HCT116 (cell line): ENCODE measurements around the gene GRIA4. TPM values are rescaled to one million over a fixed set of nuclear protein-coding genes. Genes with fewer than 3 reads are reported as not detected.

Experiments used
- ATAC-seq: fragments of 200-7000 bp; cut with Tn5 transposase; 2 replicates; pipeline ENCODE4 v1.9.1; 2020; ENCODE audit warnings: mild to moderate bottlenecking, moderate library complexity
- BruUV-seq: library from RNA; stranded (reverse); fragments of 400-500 nt; replicated peaks from 2 replicates; lab custom pipeline; 2021; lab: Mats Ljungman, UMichigan
- CTCF ChIA-PET: fragments of 300-600 bp; sonication (Branson Sonifier 250); formaldehyde crosslinking; loops from one replicate; lab custom pipeline; 2021; ENCODE audit warnings: antibody characterized with exemption; lab: Charles Lee
- POLR2A ChIA-PET: fragments of 300-600, 350-600 bp; sonication (Branson Sonifier 250); formaldehyde crosslinking; loops from one replicate; lab custom pipeline; 2021; ENCODE audit warnings: antibody characterized with exemption; lab: Charles Lee
- RAD21 ChIA-PET, 2 experiments: fragments of 300-600 bp; sonication (Branson Sonifier 250); formaldehyde crosslinking; loops; one replicate each; lab custom pipeline; 2023; ENCODE audit warnings: low total read pairs in 2 of 2; ENCODE audit not compliant: uncharacterized antibody in 2 of 2, unreplicated experiment in 2 of 2, low non-redundant PET in 1 of 2; lab: Charles Lee
- DNase-seq: peaks from one replicate; pipeline ENCODE4 v3.0.0-alpha.2; 2010; ENCODE audit warnings: low read depth, low spot score
- H2AFZ ChIP-seq: fragments of 200-600 bp; shearing (Covaris generic), sonication (generic); 2 replicates; pipeline ENCODE4 v1.6.1; 2017; ENCODE audit warnings: low read depth, mixed run types, mixed read lengths, antibody characterized with exemption, low read length; ENCODE audit not compliant: poor library complexity, severe bottlenecking
- H3K27ac ChIP-seq: 2 replicates; pipeline ENCODE4 v1.5.1; 2012; ENCODE audit warnings: low read depth, low read length
- H3K27me3 ChIP-seq: fragments of 200-600 bp; sonication (generic); 2 replicates; pipeline ENCODE4 v1.6.1; 2016; ENCODE audit warnings: mixed run types, low read length, mixed read lengths; ENCODE audit not compliant: insufficient read depth
- H3K36me3 ChIP-seq, 2 experiments: fragments of 200-500 bp in 1 of 2; fragments of 200-600 bp in 1 of 2; sonication (Bioruptor generic) in 1 of 2; sonication (generic) in 1 of 2; 2 replicates each; pipeline versions ENCODE4 v1.5.1 to v1.6.1; 2014 to 2016; ENCODE audit warnings: low read length in 2 of 2, inconsistent platforms in 1 of 2, mixed read lengths in 1 of 2, mixed run types in 1 of 2; ENCODE audit not compliant: insufficient read depth in 2 of 2, control insufficient read depth in 1 of 2
- H3K4me1 ChIP-seq, 2 experiments: fragments of 200-600 bp in 1 of 2; sonication (generic) in 1 of 2; 2 replicates each; pipeline versions ENCODE4 v1.5.1 to v1.6.1; 2012 to 2017; ENCODE audit warnings: low read length in 2 of 2, inconsistent platforms in 1 of 2, mild to moderate bottlenecking in 1 of 2, mixed read lengths in 1 of 2, mixed run types in 1 of 2, moderate library complexity in 1 of 2; ENCODE audit not compliant: insufficient read depth in 2 of 2, control insufficient read depth in 1 of 2
- H3K4me2 ChIP-seq: fragments of 200-600 bp; sonication (generic); 2 replicates; pipeline ENCODE4 v1.6.1; 2017; ENCODE audit warnings: mixed run types, low read length, mixed read lengths
- H3K4me3 ChIP-seq, 2 experiments: fragments of 200-600 bp in 1 of 2; sonication (generic) in 1 of 2; replicated peaks in 1 of 2; 2 replicates each; pipeline ENCODE4 v1.5.1; 2011 to 2016; ENCODE audit warnings: low read length in 2 of 2, control low read depth in 1 of 2, low read depth in 1 of 2, mild to moderate bottlenecking in 1 of 2, mixed read lengths in 1 of 2, mixed run types in 1 of 2
- H3K79me2 ChIP-seq: fragments of 200-600 bp; sonication (generic); 2 replicates; pipeline ENCODE4 v1.6.1; 2017; ENCODE audit warnings: mild to moderate bottlenecking, mixed run types, low read length, moderate library complexity, mixed read lengths; ENCODE audit not compliant: insufficient read depth
- H3K9ac ChIP-seq: fragments of 200-600 bp; sonication (generic); 2 replicates; pipeline ENCODE4 v1.6.1; 2016; ENCODE audit warnings: low read length, mixed read lengths
- H3K9me2 ChIP-seq: fragments of 200-600 bp; sonication (generic), shearing (Covaris generic); 2 replicates; pipeline ENCODE4 v1.6.1; 2017; ENCODE audit warnings: mixed run types, mild to moderate bottlenecking, moderate library complexity; ENCODE audit not compliant: insufficient read depth
- H3K9me3 ChIP-seq, 2 experiments: fragments of 200-500 bp in 1 of 2; fragments of 200-600 bp in 1 of 2; sonication (Bioruptor generic) in 1 of 2; sonication (generic) in 1 of 2; 2 replicates each; pipeline ENCODE4 v1.6.1; 2014 to 2017; ENCODE audit warnings: low read length in 2 of 2, mixed read lengths in 2 of 2, inconsistent platforms in 1 of 2, low read depth in 1 of 2, mild to moderate bottlenecking in 1 of 2, mixed run types in 1 of 2, moderate library complexity in 1 of 2; ENCODE audit not compliant: control insufficient read depth in 1 of 2, insufficient read depth in 1 of 2
- H4K20me1 ChIP-seq: fragments of 200-600 bp; sonication (generic), shearing (Covaris generic); 2 replicates; pipeline ENCODE4 v1.6.1; 2017; ENCODE audit warnings: mixed run types, mild to moderate bottlenecking, moderate library complexity; ENCODE audit not compliant: insufficient read depth
- CEBPB ChIP-seq: IDR thresholded peaks from 2 replicates; pipeline ENCODE4 v1.6.1; 2012; ENCODE audit warnings: low read depth
- ELF1 ChIP-seq: IDR thresholded peaks from 2 replicates; pipeline ENCODE4 v1.6.1; 2012; ENCODE audit warnings: low read depth, borderline replicate concordance
- EZH2phosphoT487 ChIP-seq: fragments of 200-600 bp; IDR thresholded peaks from 2 replicates; pipeline ENCODE4 v1.6.1; 2018; ENCODE audit warnings: antibody characterized with exemption, borderline replicate concordance
- FOSL1 ChIP-seq: IDR thresholded peaks from 2 replicates; pipeline ENCODE4 v1.6.1; 2012; ENCODE audit warnings: low read depth
- JUND ChIP-seq: IDR thresholded peaks from 2 replicates; pipeline ENCODE4 v1.6.1; 2012
- POLR2A ChIP-seq: IDR thresholded peaks from 2 replicates; pipeline ENCODE4 v1.7.0; 2011; ENCODE audit warnings: borderline replicate concordance; ENCODE audit not compliant: insufficient read depth, insufficient read length; ENCODE audit errors: extremely low read depth
- POLR2AphosphoS5 ChIP-seq: IDR thresholded peaks from 2 replicates; pipeline ENCODE4 v1.6.1; 2011; ENCODE audit warnings: mild to moderate bottlenecking, low read depth, low read length, moderate library complexity
- RAD21 ChIP-seq: IDR thresholded peaks from 2 replicates; pipeline ENCODE4 v1.6.1; 2012; ENCODE audit warnings: low read depth, mild to moderate bottlenecking
- ZBTB33 ChIP-seq: IDR thresholded peaks from 2 replicates; pipeline ENCODE4 v1.6.1; 2011; ENCODE audit warnings: mild to moderate bottlenecking, low read length, moderate library complexity; ENCODE audit not compliant: insufficient replicate concordance; ENCODE audit errors: extremely low read depth
- ZNF274 ChIP-seq: fragments of 200-500 bp; sonication (Bioruptor generic); IDR thresholded peaks from 2 replicates; pipeline ENCODE4 v1.6.1; 2014; ENCODE audit warnings: mild to moderate bottlenecking, low read depth, low read length, inconsistent platforms
- intact Hi-C: fragments of 100-400 bp; cut with micrococcal nuclease; formaldehyde crosslinking; loops from 2 replicates; pipeline ENCODE4 v1.10.0; 2022
- total RNA-seq: library from RNA; stranded (reverse); gene quantifications from one replicate; pipeline ENCODE4 v1.2.1, GENCODE V29; 2021; ENCODE audit not compliant: unreplicated experiment
- TF ChIP-seq, protein P1 (sequence below): IDR thresholded peaks from 2 replicates; pipeline ENCODE4 v1.6.1; 2012; ENCODE audit warnings: low read depth

The GRIA4 gene
- total RNA-seq, 1 experiment from 2014 or later = not detected

- Histone ChIP-seq H3K9me3 (no peaks in the 10 kb centered on the region), H3K4me1 (peaks cover 0 to 3% of the 10 kb centered on the region in 2 experiments; a peak in 1 of 4 replicates), H3K79me2 (no peaks in the 10 kb centered on the region), H3K4me2 (no peak overlapping the region), H2AFZ (no peak overlapping the region), H3K9me2 (no peaks in the 10 kb centered on the region), H4K20me1 (no peaks in the 10 kb centered on the region), H3K27me3 (no peaks in the 10 kb centered on the region), H3K27ac (no peak overlapping the region), H3K4me3 (no peak overlapping the region), H3K36me3 (no peaks in the 10 kb centered on the region), H3K9ac (no peak overlapping the region)
- RAD21 ChIA-PET = no interaction called here
- DNase-seq = no peak
- CTCF ChIA-PET = no interaction called here
- no TSS peak for BruUV-seq
- POLR2A ChIA-PET = no interaction called here
- intact Hi-C loops = no loop called here
- TF ChIP-seq FOSL1 (no peak), JUND (no peak), RAD21 (no peak), CEBPB (no peak), POLR2A (no peak)
- ATAC-seq = no peak
These were observed 9.7 kb downstream of the GRIA4 start for GRCh38 chr11:105619556-105619955.

GRCh38 chr11:105622016-105622415 is 12.1 kb downstream of the GRIA4 start:
- Histone ChIP-seq H3K4me2 (no peak overlapping the region), H3K79me2 (no peaks in the 10 kb centered on the region), H2AFZ (no peak overlapping the region), H3K4me3 (no peak overlapping the region), H3K4me1 (peaks cover 0 to 3% of the 10 kb centered on the region in 2 experiments; a peak in 1 of 4 replicates), H3K27ac (no peak overlapping the region), H3K9me2 (no peaks in the 10 kb centered on the region), H3K9me3 (no peaks in the 10 kb centered on the region), H3K9ac (no peak overlapping the region), H3K36me3 (no peaks in the 10 kb centered on the region), H3K27me3 (no peaks in the 10 kb centered on the region), H4K20me1 (no peaks in the 10 kb centered on the region)
- TF ChIP-seq ELF1 (no peak), EZH2phosphoT487 (no peak), CEBPB (no peak), ZBTB33 (no peak), ZNF274 (no peak), POLR2AphosphoS5 (no peak)
- TF ChIP-seq, protein P1, sequence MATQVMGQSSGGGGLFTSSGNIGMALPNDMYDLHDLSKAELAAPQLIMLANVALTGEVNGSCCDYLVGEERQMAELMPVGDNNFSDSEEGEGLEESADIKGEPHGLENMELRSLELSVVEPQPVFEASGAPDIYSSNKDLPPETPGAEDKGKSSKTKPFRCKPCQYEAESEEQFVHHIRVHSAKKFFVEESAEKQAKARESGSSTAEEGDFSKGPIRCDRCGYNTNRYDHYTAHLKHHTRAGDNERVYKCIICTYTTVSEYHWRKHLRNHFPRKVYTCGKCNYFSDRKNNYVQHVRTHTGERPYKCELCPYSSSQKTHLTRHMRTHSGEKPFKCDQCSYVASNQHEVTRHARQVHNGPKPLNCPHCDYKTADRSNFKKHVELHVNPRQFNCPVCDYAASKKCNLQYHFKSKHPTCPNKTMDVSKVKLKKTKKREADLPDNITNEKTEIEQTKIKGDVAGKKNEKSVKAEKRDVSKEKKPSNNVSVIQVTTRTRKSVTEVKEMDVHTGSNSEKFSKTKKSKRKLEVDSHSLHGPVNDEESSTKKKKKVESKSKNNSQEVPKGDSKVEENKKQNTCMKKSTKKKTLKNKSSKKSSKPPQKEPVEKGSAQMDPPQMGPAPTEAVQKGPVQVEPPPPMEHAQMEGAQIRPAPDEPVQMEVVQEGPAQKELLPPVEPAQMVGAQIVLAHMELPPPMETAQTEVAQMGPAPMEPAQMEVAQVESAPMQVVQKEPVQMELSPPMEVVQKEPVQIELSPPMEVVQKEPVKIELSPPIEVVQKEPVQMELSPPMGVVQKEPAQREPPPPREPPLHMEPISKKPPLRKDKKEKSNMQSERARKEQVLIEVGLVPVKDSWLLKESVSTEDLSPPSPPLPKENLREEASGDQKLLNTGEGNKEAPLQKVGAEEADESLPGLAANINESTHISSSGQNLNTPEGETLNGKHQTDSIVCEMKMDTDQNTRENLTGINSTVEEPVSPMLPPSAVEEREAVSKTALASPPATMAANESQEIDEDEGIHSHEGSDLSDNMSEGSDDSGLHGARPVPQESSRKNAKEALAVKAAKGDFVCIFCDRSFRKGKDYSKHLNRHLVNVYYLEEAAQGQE = no peak
- CTCF ChIA-PET = no interaction called here
- intact Hi-C loops = no loop called here
- DNase-seq = no peak
- RAD21 ChIA-PET = no interaction called here
- POLR2A ChIA-PET = no interaction called here
- BruUV-seq = no TSS peak
- ATAC-seq = no peak
